GM18499 (cell line): ENCODE measurements around the gene KLHL17.

Experiments
- ATAC-seq: cut with Tn5 transposase; IDR thresholded peaks from one replicate; pipeline ENCODE4 v1.9.1; 2021; ENCODE audit warnings: moderate number of reproducible peaks; ENCODE audit not compliant: insufficient read depth, unreplicated experiment

Gene KLHL17

DNA sequence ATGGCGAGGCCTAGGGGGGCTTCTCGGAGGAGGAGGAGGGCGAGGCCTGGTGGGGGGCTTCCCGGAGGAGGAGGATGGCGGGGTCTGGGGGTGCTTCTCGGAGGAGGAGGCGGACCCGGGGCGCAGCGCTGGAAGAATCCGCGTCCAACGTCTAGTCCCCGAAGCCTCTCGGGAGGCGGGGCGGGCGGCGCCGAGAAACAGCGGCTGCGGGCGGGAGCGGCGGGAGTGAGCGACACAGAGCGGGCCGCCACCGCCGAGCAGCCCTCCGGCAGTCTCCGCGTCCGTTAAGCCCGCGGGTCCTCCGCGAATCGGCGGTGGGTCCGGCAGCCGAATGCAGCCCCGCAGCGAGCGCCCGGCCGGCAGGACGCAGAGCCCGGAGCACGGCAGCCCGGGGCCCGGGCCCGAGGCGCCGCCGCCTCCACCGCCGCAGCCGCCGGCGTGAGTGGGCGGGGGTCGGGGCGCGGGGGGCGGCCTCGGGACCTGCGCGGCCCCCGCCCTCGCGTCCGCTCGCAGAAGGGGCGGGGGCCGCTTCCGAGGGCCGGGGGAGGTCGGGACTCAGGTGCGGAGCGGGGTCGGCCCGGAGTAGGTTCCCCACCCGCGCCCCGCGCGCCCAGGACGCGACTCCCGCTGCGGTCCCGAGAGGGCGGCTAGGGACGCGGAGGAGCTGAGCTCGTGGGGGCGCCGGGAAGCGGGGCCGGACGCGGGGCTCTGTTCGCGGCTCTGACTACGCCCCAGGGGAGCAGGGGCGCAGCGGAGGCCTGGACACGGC lies at the start of gene KLHL17:
TSS of gene KLHL17 (plus strand) at position 222 of the 769 bp plus-strand sequence. CDS start at position 332, 110 bp downstream.
- ATAC-seq: no peak

DNA sequence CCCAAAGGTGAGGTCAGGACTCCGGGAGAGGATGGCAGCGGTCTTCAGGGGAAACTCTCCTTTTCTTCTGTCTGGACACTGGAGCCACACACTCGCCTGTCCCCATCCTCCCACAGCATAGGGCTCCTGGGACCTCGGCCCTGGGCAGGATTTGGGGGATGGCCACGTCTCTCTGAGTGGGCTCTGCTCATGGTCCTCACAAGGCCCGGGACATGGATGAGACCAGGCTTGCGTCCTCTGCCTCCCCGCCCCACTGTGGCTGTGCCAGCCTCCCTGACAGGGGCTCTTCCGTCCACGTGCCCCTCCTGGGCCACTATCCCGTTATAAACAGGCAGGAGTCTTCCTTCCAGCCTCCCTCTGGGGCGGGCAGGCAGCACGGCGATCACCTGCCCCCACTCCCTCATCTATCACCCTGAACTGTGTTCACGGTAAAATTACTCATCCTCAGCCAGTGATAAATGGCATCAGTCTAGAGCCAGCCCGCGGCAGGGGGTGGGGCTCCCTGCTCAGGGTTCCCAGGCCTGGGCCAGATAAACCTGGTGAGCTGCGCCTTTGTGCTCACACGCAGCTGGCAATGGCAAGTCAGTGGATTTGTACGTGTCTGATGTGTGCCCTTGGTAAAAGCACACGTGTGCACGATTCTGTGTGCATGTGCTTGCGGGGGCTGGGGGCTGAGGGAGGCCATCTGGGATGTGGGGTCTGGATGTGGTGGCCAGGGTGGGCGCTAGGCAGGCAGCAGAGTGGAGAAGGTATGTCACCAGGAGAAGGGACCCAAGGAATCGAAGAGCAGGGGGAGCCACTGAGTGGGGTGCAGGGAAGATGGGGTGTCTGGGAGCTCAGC lies 49.3 kb upstream of the KLHL17 start:
- no peak for ATAC-seq

DNA sequence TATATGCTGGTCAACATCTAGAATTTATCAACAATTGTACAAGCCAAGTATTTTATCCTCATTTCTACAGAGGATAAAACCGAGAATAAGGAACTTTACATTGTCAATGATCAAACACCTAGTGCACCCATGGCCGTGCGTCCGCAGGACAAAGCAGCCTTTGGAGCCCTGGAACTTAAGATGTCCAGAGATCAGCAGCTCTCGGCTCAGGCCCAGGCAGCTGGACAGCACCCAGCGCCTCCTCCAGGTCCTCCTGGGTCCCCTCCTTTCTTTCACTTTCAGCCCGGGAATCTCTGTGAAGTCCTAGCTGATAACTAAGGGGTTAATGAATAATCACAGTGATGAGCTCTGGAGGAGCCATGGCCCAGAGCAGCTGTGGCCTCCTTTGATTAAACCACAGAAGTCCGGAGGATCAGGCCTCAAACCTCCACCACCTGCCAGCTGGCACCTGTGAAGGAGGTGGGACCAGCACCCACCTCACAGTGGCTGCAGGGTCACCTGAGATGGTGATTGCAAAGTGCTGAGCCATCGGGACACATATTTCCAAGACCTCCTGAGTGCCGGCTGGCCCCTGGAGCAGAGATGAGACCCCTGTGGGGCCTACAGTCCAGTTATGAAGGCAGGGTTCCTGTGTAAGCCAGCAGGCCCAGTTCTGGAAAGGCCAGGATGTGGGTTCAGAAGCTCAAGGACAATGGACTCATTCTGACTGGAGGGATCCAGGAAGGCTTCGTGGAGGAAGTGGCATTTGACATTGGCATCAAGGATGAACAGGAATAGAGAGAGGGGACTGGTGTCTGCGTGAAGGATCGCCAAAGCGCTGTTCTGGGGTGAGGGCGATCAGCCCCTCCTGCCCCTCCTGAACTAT lies 48.3 kb upstream of the KLHL17 start:
- ATAC-seq: no peak

DNA sequence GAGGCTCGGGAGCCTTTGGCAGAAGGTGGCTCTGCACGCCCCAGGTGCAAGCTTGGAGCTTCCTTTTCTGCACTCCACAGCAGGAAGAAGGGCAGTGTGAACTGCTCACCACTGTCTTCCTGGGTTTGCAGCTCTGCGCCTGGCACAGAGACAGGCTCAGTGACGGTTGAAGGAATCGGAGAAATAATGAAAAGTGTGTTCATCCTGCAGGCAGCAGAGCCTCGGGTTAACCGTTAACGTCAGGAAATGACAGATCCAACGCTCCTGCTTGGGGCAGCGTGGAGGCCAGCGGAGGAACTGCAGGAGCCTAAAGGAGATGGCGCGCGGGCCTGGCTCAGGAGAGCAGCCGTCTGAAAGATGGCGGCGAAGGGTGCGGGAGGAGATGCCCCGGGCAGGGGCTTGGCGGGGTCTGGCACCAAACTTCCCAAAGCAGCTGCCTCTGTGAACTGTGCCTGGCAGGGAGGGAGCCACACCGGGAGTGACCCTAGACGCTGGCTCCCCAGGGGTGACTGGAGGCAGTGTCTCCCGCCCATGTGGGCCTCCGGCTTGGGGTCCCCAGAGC lies 47.6 kb upstream of the KLHL17 start:
- no peak for ATAC-seq

DNA sequence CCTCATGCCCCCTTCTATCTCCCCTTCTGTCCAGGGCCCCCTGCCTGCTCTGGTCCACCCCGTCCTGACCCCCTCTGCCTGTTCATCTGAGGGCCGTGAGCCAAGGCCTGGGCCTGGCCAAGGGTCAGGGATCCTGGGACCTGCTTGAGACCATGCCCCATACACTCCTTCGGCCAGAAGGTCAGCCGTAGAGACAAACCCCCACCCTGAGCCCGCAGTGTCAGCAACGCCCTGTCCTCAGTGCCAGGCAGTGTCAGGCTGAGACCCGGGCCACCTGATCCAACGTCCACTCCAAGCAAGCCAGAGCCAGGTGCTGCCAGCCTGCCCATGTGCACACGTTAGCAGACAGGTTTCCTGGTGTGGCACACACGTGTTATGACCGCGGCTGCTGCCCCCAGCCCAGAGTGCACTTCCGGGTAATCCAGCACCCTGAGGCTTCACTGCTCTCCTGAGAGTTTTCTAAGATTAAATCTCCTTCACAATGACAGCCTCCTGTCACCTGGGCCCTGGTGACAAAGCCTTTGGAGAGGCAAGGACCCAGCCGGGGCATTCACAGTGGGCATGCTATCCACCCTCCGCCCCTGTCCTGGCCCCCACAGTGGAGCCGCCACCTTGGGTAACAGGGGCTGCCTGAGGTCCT lies 46.8 kb upstream of the KLHL17 start:
- no peak for ATAC-seq

DNA sequence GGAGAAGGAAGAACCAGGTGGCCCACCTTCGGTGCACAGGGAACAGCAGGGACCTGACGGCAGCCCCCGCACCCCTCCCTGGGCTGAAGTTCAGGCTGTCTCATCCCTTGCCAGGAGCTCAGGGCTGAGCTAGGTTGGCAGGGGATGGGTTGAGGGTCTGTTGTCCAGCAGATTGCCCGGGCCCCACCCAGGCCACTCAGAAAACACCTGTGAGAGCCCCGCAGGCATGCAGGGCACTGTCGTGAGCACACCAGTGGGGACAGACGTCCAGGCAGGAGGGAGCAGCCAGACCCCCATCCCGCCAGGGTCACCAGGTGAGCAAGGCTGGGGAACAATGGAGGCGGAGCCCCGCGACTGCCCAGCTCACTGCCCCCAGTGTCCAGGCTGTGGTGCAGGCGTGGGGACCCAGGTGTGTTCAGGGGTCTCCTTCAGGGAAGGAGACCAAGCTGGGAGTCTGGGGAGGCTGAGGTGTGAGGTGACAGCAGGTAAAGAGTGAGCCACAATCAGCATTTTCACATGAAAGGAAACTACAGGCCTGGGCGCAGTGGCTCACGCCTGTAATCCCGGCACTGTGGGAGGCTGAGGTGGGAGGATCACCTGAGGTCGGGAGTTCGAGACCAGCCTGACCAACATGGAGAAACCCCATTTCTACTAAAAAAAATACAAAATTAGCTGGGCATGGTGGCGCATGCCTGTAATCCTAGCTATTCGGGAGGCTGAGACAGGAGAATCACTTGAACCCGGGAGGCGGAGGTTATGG lies 46.1 kb upstream of the KLHL17 start:
- no peak for ATAC-seq

DNA sequence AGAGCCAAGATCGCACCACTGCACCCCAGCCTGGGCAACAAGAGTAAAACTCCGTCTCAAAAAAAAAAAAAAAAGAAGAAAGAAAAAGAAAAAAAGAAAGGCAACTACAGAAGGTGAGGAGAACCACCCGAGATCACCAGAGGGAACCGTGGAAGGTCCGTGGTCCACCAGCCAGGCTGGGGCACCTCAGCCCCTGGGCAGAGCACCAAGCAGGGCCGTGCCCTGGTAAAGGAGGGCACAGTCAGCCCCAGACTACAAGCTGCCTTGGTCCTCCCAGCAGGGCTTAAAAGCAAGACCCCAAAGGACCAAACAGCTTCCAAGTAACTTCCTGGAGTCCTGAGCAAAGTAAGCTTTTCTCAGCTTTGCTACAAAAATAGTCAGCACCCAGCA lies 45.5 kb upstream of the KLHL17 start:
- ATAC-seq: no peak

DNA sequence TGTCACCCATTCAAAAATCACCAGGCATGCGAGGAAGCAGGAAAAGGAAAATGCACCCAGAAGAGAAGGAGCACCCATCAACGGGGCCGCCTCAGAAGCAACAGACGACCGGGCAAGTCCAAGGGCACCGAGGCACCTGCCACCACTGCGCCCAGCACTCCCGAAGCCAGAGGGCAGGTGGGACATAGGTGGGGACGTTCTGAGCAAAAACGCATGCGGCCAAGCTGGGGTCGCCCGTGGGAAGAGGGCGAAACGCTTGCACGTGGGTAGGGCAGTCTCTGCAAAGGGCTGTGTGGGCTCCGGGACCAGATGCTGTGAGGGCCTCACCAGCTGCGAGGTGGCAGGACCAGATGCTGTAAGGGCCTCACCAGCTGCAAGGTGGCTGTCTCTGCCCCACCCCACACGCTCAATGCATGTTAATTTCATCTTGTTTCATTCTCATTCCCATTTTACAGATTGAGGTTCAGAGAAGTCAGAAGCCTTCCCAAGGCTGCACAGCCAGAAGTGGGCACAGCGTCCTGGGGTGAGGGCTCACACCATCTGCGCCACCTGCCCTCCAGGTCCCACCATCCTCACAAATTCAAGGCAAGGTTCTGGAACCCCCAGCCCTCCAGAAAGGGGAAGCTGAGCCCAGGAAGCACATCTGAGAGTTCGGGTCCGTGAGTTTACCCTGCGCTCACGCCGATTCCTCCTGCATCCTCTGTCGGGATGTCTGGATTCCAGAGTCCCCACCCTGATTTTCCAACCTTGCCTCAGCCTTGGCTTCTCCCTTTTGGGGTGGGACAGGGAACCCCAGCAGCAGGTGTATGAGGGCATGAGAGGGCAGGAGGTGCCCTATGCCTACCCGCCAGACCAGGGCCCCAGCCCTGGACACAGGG lies 44.9 kb upstream of the KLHL17 start:
- no peak for ATAC-seq

DNA sequence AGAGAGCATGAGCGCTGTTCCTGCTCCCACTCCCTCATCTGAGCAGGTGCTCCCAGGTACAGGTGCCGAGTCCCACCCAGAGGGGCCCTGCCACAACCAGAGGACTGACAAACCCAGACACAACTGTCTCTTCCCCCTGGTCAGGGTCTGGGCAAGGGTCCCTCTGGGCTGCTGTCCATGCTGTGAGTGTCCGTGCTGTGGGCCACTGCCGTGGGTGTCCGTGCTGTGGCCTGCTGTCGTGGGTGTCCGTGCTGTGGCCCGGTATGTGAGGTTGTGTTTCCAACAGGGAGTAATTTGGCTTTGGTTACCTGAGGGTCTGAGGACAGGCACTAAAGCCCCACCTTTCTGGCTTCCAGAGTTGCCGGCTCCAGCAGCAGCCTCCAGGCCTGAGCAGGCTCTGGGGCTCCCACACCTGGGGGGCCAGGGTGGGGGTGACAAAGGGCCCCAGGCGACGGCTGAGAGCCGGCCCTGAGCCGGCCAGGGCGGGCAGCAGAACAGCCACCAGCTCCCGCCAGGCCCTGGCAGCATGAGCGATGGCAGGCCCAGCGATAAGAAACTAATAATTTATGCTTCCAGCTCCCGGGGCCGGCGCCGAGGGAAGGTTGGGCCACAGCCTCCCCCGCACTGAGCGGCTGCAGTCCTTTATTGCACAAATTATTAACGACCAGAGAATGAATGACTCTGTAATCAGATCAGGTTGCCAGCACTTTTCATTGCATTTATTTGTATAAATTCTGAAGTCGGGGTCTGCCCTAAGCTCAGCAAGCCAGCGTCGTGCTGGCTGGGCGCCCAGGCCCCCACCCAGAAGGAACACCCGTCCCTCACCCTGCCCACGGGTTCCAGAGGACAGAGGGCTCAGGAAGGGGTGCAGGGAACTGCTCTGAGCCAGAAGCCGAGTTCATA lies 44.0 kb upstream of the KLHL17 start:
- no peak for ATAC-seq

DNA sequence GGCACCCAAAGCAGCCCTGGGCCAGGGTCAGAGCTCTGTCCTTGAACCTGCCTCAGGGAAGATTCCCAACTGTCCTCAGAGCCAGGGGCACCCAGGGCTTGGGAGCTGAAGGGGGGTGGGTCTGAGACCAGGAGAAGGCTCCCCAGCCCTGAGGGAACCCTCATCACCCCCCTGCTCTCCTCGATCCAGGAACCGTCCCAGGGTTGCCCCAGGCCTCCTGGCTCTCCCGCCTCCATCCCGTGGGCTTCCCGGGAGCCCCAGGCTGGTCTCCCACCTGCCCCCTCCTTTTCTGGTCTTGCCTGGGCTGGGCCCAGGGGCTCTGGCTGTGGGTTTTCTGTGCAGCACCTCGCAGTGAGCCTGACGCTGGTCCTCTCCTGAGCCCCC lies 43.3 kb upstream of the KLHL17 start:
- no peak for ATAC-seq

DNA sequence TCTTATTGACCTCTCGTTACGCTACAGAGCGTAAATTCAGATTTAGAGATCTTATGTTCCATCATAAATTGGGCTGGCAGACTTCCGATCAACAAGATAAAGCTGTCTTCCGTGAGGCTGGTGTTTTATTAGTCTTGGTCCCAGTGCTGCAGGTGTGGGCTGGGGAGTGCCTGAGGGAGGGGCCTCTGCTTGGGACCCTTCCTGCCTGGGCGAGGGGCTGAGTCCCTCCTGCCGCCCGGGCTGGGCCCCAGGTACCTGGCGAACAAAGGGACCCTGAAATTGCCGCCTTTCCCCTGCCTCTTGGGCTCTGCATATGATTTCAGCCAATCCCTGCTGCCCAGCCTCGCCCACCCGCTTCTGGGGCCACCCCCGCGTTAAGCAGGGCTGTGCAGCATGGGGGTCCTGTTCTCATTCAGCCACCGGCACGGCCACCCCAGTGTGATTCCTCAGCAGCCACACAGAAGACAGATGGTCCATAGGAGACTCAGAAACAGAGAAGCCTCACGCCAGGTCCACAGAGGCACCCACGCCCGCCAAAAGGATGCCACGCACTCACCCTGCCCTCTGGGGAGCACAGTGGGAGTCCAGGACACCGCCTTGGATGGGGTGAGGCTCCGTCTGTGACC lies 42.8 kb upstream of the KLHL17 start:
- no peak for ATAC-seq

DNA sequence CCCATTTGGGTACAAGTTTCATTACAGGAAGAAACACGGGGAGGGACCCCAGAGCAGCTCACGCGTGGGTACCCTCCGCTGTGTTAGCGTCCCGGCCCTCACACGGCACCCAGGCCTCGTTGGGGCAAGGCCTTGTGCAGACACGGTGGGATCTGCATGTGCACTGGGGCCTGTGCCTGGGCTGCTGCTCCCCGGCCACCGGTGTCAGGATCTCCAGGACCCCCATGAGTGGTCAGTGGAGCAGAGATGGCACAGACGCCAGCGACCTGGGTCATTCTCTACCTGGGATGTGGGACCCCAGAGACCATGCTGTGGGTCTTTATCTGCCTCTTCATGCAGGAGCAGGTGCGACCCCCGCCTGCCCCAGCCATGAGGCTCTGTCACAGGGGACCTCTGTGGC lies 42.0 kb upstream of the KLHL17 start:
- ATAC-seq: no peak

DNA sequence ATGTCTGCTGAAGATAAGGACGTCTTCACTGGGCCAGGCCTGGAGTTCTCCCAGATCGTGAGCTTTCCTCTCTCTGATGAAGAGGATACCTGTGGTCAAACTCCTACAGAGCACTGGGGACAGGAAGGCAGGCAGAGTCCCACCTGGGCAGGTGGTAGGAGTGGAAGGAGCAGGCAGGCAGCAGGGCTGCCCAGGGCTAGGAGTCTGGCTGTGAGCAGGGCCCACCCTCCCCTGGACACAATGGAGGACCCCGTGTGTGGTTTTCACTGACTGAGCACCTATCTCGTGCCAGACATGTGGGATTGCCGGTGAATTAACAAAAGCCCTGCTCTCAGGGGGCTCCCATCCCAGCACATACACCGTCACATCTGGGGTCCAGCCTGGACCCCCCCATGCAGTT lies 41.5 kb upstream of the KLHL17 start:
- ATAC-seq: no peak

DNA sequence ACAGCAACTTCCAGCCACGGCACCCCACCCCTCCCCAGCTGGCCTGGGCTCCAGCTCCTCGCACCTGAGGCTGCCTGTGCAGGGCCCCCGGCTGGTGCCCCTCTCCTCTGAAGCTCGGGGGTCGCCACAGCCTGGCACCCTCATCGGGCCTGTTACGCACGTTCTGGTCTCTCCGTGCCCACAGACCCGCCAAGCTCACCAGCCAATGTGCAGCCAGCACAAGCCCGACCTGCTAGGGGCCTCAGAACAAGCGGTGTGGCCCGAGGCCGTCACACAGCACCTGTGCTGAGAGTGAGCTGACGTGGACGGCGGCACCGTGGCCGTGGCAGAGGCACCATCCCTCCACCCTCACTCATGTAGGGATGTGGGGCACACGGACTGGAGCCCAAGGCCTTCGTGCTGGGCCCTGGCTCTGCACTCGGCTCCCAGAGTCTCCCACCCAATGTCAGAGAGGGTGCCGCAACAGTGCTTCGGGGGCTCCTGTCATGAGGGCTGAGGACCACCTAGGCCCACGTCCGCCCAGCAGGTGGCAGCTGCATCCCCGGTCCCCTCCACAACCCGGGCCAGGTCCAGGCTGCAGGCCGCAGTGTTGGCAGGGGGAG lies 41.0 kb upstream of the KLHL17 start:
- no peak for ATAC-seq

DNA sequence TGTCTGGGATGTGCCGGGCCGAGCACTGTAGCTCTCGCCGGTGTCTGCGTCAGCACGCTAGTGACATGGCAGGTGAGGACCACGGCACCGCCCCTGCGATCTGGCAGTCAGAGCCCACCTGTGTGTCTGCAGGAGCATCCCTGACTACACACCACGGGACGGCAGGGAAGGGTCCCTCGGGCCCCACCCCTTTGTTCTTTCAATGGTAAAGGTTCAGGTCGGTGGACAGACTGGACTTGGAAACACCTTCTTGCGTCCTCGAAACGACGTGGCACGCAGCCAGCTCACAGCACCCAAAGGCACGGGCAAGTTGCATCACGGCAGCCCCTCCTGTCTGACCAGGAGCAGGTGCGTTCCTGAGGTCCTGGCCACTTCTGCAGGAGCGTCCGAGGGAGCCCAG lies 40.4 kb upstream of the KLHL17 start:
- ATAC-seq: no peak

DNA sequence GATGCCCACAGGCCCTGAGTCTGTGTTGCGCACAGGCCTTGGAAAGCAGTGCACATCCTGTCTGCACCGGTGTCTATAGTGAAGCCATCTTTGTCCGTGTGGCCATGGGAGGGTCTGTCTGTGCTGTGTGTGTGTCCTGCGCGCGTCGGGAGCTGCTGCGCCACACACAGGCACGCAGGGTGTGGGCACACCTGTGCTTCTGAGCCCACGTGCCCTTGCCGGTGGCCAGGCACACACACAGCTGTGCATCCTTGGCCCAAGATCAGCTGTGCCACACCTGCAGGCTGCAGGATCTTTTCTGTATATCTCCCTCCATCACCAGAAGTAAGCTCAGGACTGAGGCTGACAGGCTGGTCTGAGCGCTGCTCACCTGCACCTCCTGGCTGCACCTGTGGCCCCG lies 39.9 kb upstream of the KLHL17 start:
- no peak for ATAC-seq
